Mucosa of stomach (tissue), 1 donor: ENCODE measurements around the gene ZNF546.
"Not testable (repeated sequence)": the region's sequence is repeated elsewhere in the genome, so short reads cannot be mapped to it uniquely, and the experiment has no call there.

Source experiments
- H3K27me3 ChIP-seq: one replicate; pipeline ENCODE4 v1.7.0; 2013; ENCODE audit warnings: mild to moderate bottlenecking, low read length; ENCODE audit not compliant: control insufficient read depth, insufficient read depth
- H3K36me3 ChIP-seq: one replicate; pipeline ENCODE4 v1.7.0; 2013; ENCODE audit warnings: low read length; ENCODE audit not compliant: control insufficient read depth, insufficient read depth
- H3K4me1 ChIP-seq: one replicate; pipeline ENCODE4 v1.7.0; 2013; ENCODE audit warnings: mild to moderate bottlenecking, low read length; ENCODE audit not compliant: control insufficient read depth, insufficient read depth
- H3K4me3 ChIP-seq: one replicate; pipeline ENCODE4 v1.7.0; 2013; ENCODE audit warnings: low read length
- H3K9ac ChIP-seq: one replicate; pipeline ENCODE4 v1.7.0; 2013; ENCODE audit warnings: mild to moderate bottlenecking, low read length, moderate library complexity
- H3K9me3 ChIP-seq: one replicate; pipeline ENCODE4 v1.7.0; 2013; ENCODE audit warnings: mild to moderate bottlenecking, low read length, moderate library complexity; ENCODE audit not compliant: control insufficient read depth
- donor health status: Pancreatic carcinoma.

Gene ZNF546

GRCh38 chr19:40026597-40026970, 29.7 kb downstream of the ZNF546 start:
- Histone ChIP-seq H3K4me1 (no peaks in the 10 kb centered on the region), H3K36me3 (no peaks in the 10 kb centered on the region), H3K27me3 (no peaks in the 10 kb centered on the region), H3K9ac (no peak overlapping the region), H3K9me3 (peaks cover 14% of the 10 kb centered on the region), H3K4me3 (no peak overlapping the region)

DNA sequence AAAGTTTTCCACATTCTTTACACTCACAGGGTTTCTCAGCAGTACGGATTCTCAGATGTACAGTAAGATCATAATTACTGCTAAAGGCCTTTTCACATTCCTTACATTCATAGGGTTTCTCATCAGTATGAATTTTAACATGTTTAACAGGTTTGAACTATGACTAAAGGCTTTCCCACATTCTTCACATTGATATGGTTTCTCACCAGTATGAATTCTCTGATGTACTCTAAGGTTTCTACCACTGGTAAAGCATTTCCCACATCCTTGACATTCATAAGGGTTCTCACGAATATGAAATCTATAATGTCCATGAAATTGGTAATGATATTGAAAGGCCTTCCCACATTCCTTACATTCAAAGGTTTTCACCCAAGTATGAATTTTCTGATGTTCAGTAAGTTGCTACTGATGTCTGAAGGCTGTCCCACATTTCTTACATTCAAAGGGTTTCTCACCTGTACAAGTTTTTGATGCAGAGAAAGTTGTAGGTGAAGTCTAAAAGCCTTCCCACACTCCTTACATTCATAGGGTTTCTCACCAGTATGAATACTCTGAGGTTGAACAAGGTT, 37.2 kb downstream of the ZNF546 start:
- no peaks in the 10 kb centered on the region for H3K9me3 ChIP-seq
- no peak overlapping the region for H3K9ac ChIP-seq
- no peaks in the 10 kb centered on the region for H3K36me3 ChIP-seq
- H3K4me1 ChIP-seq = no peaks in the 10 kb centered on the region
- no peaks in the 10 kb centered on the region for H3K27me3 ChIP-seq
- no peak overlapping the region for H3K4me3 ChIP-seq

DNA sequence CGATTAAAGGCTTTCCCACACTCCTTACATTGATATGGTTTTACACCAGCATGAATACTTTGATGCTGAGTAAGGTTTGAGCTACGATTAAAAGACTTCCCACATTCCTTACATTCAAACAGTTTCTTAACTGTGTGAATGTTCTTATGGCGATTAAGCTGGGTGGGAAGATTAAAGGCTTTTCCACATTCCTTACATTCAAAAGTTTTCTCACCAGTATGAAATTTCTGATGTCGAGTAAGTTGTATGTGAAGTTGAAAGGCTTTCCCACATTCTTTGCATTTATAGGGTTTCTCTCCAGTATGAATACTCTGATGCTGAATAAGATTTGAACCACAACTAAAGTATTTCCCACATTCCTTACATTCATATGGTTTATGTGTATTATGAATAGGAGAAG, 39.1 kb downstream of the ZNF546 start:
- H3K4me3 ChIP-seq = no peak overlapping the region
- H3K9me3 ChIP-seq = no peaks in the 10 kb centered on the region
- H3K36me3 ChIP-seq = no peaks in the 10 kb centered on the region
- H3K27me3 ChIP-seq = no peaks in the 10 kb centered on the region
- H3K9ac ChIP-seq = no peak overlapping the region
- H3K4me1 ChIP-seq = no peaks in the 10 kb centered on the region

GRCh38 chr19:40038047-40038446, 41.2 kb downstream of the ZNF546 start:
- not testable (repeated sequence) for H3K9ac ChIP-seq, H3K27me3 ChIP-seq, H3K9me3 ChIP-seq, H3K4me1 ChIP-seq, H3K36me3 ChIP-seq, H3K4me3 ChIP-seq

DNA sequence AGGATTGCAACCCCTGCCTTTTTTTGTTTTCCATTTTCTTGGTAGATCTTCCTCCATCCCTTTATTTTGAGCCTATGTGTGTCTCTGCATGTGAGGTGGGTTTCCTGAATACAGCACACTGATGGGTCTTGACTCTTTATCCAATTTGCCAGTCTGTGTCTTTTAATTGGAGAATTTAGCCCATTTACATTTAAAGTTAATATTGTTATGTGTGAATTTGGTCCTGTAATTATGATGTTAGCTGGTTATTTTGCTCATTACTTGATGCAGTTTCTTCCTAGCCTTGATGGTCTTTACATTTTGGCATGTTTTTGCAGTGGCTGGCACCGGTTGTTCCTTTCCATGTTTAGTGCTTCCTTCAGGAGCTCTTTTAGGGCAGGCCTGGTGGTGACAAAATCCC, 44.9 kb downstream of the ZNF546 start:
- not testable (repeated sequence) for H3K4me1 ChIP-seq, H3K4me3 ChIP-seq, H3K9me3 ChIP-seq, H3K36me3 ChIP-seq, H3K27me3 ChIP-seq, H3K9ac ChIP-seq

- Histone ChIP-seq H3K4me3 (no peak overlapping the region), H3K36me3 (no peaks in the 10 kb centered on the region), H3K9me3 (no peaks in the 10 kb centered on the region), H3K27me3 (no peaks in the 10 kb centered on the region), H3K9ac (no peak overlapping the region), H3K4me1 (peaks cover 11% of the 10 kb centered on the region)
Observed at GRCh38 chr19:40053491-40053890, 56.6 kb downstream of the ZNF546 start.

DNA sequence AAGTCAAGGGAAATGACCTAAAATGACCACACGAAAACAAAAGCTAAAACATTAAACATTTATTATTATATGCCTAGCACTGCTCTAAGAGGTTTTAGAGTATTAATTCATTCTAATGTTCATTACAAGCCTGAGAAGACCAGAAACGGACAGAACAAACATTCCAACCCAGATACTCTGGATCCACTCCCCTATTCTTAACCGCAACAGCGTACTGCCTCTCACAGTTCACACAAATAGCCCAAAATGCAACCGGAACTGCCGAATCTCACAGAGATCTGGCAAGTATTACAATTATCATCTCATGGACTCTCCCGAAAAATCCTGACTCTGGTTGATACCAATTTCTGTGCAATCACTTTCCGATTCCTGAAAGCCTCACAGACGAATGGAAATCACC, 57.8 kb downstream of the ZNF546 start:
- Histone ChIP-seq H3K27me3 (no peaks in the 10 kb centered on the region), H3K36me3 (no peaks in the 10 kb centered on the region), H3K9ac (no peak overlapping the region), H3K9me3 (no peaks in the 10 kb centered on the region), H3K4me3 (no peak overlapping the region), H3K4me1 (peaks cover 11% of the 10 kb centered on the region)

DNA sequence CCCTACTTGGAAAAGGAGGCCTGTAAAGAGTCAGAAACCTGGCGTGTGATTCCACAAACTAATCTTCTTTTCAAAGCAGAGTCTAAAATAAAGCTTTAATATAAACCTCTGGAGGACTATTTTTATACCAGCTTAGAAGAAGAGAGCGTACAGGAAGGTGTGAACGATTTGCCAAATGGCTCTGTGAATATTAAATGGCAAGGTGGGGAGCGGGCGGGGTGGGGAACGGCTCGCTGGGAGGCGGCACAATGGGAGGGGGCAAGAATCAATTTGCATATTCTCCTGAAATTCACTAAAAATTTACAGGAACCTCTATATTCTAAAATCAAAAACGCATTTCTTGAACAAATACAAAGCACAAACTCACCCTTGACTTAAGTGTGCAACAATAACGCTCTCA, 58.2 kb downstream of the ZNF546 start:
- Histone ChIP-seq H3K36me3 (no peaks in the 10 kb centered on the region), H3K9ac (peak overlapping the region; percentile 82), H3K4me1 (peaks cover 11% of the 10 kb centered on the region), H3K27me3 (no peaks in the 10 kb centered on the region), H3K4me3 (no peak overlapping the region), H3K9me3 (no peaks in the 10 kb centered on the region)

DNA sequence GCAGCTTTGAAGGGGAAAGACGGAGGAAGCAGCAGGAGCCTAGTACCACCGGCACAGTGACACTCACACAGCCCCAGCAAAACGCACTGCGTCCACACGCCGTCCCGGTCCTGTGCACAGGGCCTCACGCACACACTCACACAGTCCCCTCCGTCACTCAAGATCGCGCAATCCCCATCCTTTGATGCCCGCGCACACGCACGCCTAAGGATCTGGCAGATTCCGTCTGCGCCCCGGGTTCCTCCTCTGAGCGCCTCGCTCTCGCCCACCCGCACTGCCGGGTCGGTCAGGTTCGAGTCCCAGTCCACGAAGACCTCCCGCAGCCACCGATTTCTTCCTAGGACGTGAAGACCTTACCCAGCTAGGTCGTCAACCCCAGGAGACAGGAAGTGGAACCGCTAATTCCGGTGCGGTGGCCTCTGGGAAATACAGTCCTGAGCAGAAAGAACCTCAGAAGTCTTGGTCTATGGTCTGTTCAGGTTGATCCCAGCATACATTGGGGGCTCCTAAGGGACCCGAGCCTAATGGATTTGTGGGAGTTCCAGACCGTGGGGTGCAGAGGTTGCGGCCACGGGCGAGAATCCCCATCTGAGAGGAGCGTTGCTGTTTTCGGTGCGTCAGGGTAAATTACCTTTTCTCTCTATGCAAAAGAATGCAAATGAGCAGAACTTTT, 59.1 kb downstream of the ZNF546 start, which contains the start of gene ZNF780B:
Gene ZNF780B, minus strand, starts transcription at position 400 of the 673 bp plus-strand sequence. CDS start 5,899 bp downstream, outside the sequence.
- no peaks in the 10 kb centered on the region for H3K9me3 ChIP-seq
- H3K4me1 ChIP-seq = peaks cover 11% of the 10 kb centered on the region
- H3K4me3 ChIP-seq = peak within 1 kb of the TSS; percentile 97
- H3K36me3 ChIP-seq = no peaks in the 10 kb centered on the region
- H3K9ac ChIP-seq = peak within 1 kb of the TSS; percentile 82
- no peaks in the 10 kb centered on the region for H3K27me3 ChIP-seq

DNA sequence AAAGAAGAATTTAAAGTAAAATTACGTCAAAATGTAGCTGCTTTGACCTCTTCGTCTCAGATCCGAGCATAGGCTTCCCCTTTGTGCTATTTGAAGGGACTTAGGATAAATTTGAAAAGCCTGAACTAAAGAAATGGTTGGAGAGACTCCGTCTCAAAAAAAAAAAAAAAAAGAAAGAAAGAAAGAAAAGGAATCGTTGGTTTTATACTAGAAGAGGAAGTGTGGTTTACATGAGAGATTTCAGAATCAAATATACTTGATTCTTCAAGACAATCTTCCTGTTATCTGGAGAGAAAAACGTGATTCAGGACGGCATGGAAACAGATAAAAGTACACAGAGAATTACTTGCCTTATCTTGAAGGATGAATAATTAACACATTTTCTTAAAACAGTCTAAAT, 59.6 kb downstream of the ZNF546 start:
- Histone ChIP-seq H3K9ac (peak overlapping the region; percentile 82), H3K9me3 (no peaks in the 10 kb centered on the region), H3K27me3 (no peaks in the 10 kb centered on the region), H3K4me3 (peak overlapping the region; percentile 97), H3K36me3 (no peaks in the 10 kb centered on the region), H3K4me1 (peaks cover 11% of the 10 kb centered on the region)

GRCh38 chr19:40057166-40057565, 60.3 kb downstream of the ZNF546 start:
- Histone ChIP-seq H3K9ac (no peak overlapping the region), H3K4me3 (no peak overlapping the region), H3K9me3 (no peaks in the 10 kb centered on the region), H3K27me3 (no peaks in the 10 kb centered on the region), H3K36me3 (no peaks in the 10 kb centered on the region), H3K4me1 (peaks cover 11% of the 10 kb centered on the region)

GRCh38 chr19:40059624-40060023, 62.8 kb downstream of the ZNF546 start:
- no peaks in the 10 kb centered on the region for H3K36me3 ChIP-seq
- no peaks in the 10 kb centered on the region for H3K27me3 ChIP-seq
- H3K9ac ChIP-seq = no peak overlapping the region
- no peak overlapping the region for H3K4me3 ChIP-seq
- H3K4me1 ChIP-seq = peaks cover 9% of the 10 kb centered on the region
- no peaks in the 10 kb centered on the region for H3K9me3 ChIP-seq
